Mammary epithelial cell (primary cell): ENCODE measurements around the gene SPAM1.

Experiments
- EZH2 ChIP-seq: IDR thresholded peaks from 2 replicates; pipeline ENCODE4 v1.6.1; 2012; ENCODE audit warnings: low read length, inconsistent platforms, borderline replicate concordance
- TF ChIP-seq, protein P1 (sequence below), 2 donors: IDR thresholded peaks in 1 of 2; conservative IDR thresholded peaks in 1 of 2; 2 replicates each; pipeline ENCODE4 v1.5.1; 2011 to 2012; ENCODE audit warnings: inconsistent platforms in 2 of 2, low read length in 2 of 2, mild to moderate bottlenecking in 2 of 2, control low read depth in 1 of 2, low read depth in 1 of 2; ENCODE audit not compliant: insufficient read depth in 1 of 2; ENCODE audit errors: extremely low read depth in 1 of 2

DNA sequence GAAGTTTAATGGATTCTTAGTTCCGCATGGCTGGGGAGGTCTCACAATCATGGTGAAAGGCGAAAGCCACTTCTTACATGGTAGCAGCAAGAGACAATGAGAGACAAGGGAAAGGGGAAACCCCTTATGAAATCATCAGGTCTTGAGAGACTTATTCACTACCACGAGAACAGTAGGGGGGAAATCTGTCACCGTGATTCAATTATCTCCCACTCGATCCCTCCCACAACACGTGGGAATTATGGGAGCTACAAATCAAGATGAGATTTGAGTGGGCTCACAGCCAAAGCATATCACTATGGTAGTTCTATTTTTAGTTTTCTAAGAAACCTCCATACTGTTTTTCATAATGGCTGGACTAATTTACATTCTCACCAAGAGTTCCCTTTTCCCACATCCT is 36.7 kb downstream of the SPAM1 start:
- TF ChIP-seq, protein P1, sequence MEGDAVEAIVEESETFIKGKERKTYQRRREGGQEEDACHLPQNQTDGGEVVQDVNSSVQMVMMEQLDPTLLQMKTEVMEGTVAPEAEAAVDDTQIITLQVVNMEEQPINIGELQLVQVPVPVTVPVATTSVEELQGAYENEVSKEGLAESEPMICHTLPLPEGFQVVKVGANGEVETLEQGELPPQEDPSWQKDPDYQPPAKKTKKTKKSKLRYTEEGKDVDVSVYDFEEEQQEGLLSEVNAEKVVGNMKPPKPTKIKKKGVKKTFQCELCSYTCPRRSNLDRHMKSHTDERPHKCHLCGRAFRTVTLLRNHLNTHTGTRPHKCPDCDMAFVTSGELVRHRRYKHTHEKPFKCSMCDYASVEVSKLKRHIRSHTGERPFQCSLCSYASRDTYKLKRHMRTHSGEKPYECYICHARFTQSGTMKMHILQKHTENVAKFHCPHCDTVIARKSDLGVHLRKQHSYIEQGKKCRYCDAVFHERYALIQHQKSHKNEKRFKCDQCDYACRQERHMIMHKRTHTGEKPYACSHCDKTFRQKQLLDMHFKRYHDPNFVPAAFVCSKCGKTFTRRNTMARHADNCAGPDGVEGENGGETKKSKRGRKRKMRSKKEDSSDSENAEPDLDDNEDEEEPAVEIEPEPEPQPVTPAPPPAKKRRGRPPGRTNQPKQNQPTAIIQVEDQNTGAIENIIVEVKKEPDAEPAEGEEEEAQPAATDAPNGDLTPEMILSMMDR (conservative IDR thresholded peaks at IDR 0.05 in 1 of 2, IDR thresholded peaks at IDR 0.05 in 1 of 2; ENCODE audit: extremely low read depth in 1 of 2, insufficient read depth in 1 of 2, low read depth in 1 of 2, low read length in 2 of 2), result no peak
- no peak for TF ChIP-seq EZH2
